GM19372 (cell line): ENCODE data around the gene ENOX1.
"Not testable (repeated sequence)": the region's sequence is repeated elsewhere in the genome, so short reads cannot be mapped to it uniquely, and the experiment has no call there.

Experiments used
- ATAC-seq: cut with Tn5 transposase; IDR thresholded peaks from one replicate; pipeline ENCODE4 v1.9.1; 2021; ENCODE audit warnings: mild to moderate bottlenecking, low read depth, moderate library complexity; ENCODE audit not compliant: unreplicated experiment

The ENOX1 gene

DNA sequence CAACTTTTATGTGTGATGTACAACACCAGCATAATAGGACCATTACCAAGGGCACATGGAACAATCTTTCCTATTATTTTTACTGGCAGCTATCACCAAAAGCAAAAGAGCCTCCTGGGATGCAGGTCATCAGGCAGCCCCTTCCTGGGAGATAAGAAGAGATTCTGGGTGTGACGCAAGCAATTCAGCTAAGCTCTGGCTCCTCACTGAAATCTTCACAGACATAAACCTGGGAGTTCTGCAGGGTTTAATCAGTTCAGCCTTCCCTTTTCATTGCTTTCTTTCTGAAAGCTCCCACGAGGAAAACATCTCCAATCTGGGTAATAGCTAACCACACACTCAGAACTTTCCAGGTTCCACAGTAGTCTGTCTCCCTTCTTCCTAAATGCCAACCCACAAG, 341.1 kb downstream of the ENOX1 start:
- ATAC-seq, result no peak

DNA sequence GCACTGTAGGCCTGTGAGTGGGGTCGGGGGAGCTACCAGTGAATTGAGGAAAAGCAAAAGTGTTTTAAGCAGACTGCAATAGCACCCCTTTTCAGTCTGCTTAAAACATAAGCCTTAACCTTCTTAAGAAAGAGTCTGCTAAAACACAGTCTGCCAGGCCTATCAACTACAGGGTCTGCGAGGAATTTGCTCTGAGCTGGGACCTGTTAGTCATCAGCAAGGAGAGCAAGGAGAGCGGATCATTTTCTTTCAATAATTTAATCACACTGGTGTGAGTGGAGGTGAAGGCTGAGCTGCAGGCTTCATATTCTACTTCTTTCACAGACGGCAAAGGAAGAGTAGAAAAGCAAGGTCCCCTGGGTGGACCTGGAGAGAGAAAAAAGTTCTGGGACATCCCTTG, 342.7 kb downstream of the ENOX1 start:
- no peak for ATAC-seq

DNA sequence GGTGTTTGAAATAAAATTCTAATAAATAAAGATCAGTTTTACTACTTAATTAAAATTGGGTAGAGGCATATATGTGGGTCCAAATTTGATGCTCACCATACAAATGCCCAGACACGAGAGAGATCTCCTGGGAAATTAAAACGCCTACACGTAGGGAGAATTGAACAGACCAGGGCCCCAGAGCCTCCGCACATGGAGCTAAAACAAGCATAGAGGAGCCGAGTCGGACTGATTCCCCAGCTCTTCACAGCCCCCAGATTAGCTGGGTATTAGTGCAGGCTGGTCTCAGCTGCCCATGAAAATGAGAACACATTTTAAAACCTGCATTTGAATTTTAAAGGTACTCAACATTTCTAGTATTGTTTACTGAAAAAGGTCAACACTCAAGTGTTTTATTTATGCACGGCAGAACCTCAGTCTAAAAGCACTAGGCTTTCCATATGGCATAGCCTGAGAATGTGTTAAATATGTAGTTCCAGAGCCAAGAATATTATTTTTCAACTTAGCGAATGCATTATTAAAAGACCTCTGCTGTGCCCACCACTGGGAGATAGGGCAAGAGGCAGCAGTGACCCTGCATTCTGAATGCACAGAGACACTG, 344.8 kb downstream of the ENOX1 start:
- no peak for ATAC-seq

DNA sequence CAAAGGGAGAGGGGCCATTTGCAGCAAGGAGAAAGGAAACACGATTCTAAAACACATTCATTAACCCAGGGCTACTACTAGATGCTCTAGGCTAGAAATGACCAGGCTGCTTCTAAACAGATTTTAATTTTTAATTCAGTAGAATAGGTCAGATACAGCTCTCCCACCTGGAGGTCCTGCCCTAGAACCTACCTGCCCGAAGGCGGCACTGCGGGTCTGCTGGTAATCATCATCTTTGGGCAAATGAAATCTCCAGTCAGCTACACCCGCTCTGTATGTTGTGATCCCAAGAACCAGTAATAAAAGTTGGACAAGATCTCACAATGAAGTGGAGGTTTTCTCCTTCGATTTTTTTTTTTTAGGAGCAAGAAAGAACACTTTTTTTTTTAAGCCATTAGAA, 345.3 kb downstream of the ENOX1 start:
- ATAC-seq, result no peak

DNA sequence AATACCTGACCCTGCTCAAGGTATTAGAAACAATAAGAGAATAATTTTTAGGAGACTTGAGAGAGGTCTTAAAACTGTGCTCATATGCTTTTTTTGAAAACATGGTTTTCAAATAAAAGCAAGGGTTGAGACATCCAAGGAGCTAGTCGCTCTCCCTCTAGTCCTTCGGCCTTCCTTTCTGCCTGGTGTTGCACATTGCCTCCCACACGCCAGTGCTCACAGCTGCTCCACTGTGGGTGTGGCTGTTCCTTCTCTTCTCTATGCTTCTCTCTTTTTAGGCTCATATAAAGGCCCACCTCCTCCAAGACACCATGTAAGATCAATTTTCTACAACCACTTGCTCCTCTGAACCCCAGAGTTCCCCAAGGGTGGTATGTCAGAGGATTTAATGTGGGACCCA, 352.6 kb downstream of the ENOX1 start:
- ATAC-seq, result no peak

DNA sequence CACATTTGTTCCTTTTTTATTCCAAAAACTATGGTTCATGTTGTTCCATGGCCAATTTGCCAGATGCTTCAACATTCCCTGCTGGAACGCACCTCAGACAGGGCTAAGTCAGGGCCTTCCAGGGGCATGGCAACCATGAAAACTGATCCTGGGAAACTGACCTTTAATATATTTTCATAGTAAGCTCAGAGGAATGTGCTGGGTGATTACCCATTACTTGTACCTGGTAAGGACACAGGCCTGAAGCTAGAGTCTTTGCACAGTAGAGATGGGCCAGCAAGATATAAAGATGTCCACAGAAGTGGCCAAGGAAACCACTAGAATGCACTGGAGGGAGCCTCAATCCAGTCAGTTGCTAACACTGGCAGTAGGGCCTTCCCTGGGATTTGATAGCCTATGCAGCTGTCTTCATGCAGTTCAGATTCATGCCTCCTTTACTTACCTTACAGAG, 353.1 kb downstream of the ENOX1 start:
- no peak for ATAC-seq

DNA sequence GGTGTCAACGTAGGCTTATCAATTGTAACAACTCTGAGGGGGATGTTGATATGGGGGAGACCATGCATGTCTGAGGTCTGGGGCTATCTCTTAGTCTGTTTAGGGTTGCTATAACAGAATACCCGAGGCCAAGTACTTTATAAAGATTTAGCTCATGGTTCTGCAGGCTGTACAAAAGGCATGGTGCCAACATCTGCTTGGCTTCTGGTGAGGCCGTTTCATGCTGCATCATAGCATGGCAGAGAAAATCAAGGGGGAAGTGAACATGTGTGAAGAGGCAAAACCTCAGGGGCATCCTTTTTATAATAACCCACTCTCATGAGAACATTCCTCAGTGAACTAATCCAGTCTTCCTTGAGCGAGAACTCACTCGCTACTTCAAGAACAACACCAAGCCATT, 353.8 kb downstream of the ENOX1 start:
- no peak for ATAC-seq

DNA sequence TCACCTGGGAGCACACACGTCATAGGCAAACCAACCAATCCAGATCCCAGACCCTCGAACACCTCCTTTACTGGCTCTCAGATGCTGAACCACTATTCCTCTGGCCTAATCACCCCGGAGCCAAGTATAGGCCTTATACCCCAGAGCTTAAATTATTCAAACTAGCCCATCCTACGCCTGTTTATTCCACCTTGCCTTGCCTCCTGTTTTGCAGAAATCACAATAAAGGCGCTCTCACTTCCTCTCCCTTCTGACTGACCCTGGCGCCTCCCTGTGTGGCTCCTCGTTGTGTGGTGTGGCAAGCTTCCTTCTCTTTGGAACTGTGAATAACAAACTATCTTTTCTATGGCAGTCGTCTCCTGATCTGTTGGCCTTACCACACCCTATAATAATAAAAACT, 354.9 kb downstream of the ENOX1 start:
- ATAC-seq, result no peak

DNA sequence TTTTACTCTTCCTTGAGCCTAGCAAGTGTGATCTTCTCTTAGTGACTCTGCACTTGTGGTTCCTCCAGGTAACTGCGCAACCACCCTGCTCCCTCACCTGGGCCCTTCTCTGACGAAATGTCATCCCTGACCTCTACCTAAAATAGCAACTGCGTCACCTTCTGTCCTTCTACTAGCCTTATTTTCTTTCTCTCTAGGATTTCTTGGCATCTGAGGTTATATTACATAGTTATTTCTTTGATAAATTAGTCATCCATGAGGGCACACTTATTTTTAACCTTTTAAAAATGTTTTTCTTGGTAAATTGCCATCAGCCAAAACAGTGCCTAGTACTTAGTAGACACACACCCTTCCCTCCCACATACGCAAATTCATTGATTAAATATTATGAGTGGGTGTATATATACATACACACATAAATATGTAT, 355.5 kb downstream of the ENOX1 start:
- ATAC-seq, result no peak

DNA sequence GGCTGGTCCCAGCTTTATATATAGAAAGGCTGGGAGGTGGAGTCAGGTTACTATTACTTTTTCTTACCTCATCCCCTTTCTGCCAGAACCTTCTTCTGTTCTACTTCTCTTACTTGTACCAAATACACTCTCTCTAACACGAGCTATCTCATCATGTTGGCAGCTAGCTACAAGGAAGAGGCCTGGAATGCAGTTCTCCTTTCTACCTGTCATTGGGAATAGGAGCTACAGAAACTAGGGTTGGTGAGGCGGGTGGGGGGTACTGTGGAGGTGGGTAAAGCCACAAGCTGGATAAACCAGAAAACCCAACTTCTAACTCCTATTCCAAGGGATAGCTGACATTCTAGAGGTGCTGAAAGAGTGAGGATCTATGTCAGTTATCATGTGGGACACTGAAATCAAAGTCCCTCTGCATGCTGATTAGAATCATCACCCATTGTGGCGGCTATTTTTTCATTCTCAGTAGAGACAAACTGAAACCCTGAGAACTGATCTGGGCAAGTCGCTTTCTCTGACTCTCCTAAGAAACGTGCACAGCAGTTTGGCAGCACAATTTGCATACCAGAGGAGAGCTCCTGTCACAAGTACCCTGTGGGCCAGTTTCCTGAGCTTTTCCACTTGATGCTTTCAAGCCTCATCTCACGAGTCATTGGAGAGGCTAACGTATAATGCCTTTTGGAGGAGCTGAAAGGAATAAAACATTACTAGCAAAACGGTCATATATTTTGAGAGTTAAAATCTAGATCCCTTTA, 358.1 kb downstream of the ENOX1 start:
- ATAC-seq, result no peak

DNA sequence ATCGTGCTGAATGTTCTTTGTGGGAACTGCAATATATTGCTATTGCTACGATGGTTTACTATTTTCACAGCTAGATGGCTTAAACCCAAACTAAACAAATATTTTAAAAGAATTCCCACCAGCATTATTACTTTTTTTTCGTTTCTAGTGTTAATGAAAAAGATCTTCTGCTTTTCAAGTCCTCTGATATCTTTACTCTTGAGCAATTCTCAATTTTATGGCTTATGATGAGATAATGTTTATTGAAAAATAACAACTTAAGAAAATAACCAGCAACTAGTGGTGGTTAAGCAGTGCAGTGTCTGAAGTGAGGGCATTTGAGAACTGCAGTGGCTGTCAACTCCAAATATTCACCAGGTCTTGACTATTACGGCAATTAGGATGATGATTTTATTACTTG, 360.4 kb downstream of the ENOX1 start:
- ATAC-seq, result no peak

DNA sequence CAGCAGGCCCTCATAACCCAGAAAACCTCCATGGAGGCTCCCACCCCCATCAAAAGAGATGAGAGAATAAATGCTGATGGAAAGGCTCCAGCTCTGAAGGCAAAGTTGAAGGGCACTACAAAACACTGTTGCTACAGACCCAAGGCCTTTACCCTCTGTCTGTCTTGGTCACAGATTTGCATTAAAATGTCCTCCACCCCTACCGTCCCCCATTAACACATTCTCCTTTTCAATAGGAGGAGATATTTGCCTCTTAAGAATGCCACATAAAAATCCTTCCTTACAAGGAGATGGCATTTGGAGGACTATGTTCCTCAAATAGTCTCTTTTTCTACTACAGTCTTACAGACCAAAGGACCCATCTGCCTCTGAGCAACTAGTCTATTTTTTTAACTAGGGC, 361.5 kb downstream of the ENOX1 start:
- no peak for ATAC-seq

DNA sequence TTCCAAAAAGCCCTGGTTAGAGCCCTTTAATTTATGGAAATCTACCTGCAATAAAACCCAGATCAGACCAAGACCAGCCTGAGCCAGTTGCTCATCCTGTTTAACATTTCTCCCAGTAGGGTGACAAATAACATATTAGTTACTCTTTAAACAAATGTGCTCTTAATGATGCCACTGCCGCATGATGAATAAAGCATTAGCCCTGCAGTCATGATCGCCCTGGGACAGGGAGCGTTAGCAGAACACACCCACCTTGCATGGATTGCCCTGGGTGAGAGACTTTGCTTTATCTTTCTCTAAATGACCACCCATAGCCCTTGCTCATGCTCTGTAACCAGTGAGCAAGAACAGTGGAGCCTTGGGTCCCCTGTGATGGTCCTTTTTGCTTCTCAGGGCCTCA, 362.4 kb downstream of the ENOX1 start:
- no peak for ATAC-seq

DNA sequence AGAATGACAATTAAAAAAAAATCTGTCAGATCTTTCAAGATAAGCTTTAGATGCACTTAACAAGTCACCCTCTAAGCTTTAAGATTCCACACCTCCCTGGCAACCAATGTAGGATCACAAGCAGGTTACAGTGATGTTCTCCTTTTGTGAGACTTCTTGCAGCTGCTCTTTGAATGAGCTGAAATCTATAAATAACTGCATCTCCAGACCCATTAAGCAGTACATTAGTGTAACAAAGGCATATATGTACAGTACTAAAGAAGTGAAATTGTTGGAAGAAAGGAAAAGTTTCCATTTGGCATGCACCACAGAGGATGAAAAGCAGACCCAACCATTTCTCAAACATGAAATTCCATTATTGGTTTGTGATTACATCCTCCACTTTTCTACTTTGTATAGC, 364.7 kb downstream of the ENOX1 start:
- ATAC-seq, result no peak

DNA sequence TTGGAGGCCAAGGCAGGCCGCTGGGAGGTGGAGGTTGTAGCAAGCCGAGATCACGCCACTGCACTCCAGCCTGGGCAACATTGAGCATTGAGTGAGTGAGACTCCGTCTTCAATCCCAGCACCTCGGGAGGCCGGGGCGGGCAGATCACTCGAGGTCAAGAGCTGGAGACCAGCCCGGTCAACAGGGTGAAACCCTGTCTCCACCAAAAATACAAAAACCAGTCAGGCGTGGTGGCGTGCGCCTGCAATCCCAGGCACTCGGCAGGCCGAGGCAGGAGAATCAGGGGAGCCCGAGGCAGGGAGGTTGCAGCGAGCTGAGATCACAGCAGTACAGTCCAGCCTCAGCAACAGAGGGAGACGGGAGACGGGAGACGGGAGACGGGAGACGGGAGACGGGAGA, 369.9 kb downstream of the ENOX1 start:
- ATAC-seq, result not testable (repeated sequence)

DNA sequence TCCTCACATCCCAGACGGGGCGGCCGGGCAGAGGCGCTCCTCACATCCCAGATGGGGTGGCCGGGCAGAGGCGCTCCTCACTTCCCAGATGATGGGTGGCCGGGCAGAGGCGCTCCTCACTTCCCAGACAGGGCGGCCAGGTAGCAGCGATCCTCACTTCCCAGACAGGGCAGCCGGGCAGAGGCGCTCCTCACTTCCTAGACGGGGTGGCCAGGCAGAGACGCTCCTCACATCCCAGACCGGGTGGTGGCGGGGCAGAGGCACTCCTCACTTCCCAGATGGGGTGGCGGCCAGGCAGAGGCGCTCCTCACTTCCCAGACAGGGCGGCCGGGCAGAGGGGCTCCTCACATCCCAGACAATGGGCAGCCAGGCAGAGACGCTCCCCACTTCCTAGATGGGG, 370.4 kb downstream of the ENOX1 start:
- not testable (repeated sequence) for ATAC-seq

DNA sequence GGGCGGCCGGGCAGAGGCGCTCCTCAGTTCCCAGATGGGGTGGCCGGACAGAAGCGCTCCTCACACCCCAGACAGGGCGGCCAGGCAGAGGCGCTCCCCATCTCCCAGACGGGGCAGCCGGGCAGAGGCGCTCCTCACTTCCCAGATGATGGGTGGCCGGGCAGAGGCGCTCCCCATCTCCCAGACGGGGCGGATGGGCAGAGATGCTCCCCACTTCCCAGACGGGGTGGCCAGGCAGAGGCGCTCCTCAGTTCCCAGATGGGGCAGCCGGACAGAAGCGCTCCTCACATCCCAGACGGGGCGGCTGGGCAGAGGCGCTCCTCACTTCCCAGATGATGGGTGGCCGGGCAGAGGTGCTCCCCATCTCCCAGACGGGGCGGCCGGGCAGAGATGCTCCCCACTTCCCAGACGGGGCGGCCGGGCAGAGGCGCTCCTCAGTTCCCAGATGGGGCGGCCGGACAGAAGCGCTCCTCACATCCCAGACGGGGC, 370.8 kb downstream of the ENOX1 start:
- not testable (repeated sequence) for ATAC-seq

DNA sequence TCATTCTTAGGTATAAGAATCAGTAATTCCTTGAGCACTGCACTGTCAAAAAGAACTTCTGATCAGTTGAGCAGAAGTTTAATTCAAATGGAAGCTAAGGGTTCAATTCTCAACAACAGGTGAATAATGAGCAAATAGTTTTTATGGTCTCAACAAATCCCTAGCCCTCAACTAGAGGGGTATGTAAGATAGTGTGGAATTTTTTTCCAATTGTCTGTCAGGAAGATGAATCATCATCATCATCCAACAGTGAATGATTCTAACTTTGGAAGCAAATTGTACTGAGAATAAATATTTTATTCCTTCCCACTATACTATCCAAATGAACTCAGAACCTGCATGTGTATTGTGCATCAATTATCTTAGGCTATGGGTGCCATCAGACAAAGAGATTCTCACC, 372.7 kb downstream of the ENOX1 start:
- ATAC-seq, result no peak

DNA sequence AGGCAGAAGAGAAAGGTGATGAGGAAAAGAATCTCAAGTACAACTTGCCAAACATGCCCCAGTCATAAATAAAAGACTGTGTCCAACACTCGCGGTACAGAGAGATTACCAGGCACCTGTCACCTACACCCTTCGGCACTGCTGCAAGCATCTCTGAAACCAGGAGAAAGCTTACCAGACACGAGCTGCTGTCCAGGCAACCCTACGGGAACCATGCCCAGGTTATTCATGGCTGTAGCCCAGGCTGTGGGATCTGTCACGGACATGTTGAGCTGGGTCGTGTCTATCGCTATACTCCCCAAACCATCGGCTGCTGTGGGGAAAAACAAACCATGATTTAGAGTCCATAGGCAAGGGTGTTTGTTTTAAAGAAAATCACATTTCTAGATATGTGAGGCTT, 375.0 kb downstream of the ENOX1 start:
- no peak for ATAC-seq

DNA sequence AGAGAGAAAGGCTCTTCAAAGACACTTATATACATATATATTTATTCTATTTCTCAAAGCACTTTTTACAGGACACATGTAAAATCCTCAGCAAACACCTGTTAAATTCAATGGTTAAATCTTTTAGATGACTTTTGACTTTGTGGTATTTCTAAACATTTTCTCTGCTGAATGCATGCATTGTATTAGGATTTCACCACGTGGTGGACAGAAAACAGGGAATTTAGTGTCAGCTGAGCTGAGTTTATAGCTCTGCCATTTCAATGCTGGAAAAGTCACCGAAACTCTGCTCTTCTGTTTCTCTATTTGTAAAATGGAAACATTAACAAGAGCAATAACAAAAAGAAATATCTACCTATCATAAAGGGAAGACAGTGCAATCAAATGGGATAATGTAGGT, 375.6 kb downstream of the ENOX1 start:
- no peak for ATAC-seq

DNA sequence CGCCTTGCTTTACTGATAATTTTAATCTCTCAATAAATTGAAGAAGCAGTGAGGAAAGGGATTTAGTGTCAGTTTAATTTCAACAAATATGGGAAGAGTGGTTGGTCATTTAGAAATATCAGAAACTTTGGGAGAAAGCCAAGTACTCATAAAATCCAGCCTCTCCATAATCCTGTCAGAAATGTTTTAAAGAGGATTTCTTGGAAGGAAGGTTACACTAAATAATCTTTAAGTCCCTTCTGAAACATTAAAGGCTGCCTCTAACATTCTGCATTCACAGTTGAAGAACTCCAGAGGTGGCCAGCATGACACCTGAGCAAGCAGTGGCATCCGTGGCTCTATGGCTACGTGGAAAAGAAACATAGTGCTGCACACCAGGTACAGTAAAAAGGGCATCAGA, 378.5 kb downstream of the ENOX1 start:
- no peak for ATAC-seq

DNA sequence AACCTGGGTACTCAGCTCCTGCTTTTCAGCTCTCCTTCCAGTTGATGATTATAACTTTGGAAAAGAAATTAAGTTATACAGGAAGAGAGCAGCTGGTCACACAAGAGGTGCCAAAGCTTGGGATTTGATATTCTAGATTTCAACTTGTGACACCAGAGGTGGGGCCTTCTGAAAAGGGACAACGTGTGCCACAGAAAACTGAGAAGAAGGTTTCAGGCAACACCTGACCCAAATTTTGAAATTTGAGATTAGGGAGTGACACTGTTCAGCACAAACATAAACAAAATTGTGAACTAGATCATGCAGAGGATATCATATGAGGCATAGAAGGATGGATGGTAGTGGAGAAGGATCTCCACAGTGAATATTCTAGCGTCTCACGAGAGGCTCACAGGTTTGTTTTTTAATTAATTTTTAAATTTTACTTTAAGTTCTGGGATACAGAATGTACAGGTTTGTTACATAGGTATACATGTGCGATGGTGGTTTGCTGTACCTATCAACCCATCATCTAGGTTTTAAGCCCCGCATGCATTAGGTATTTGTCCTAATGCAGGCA, 379.7 kb downstream of the ENOX1 start:
- no peak for ATAC-seq
